Embryonic facial prominence (tissue), 1 donor: ENCODE results near the gene E2F2.
"Not testable (repeated sequence)": the region's sequence is repeated elsewhere in the genome, so short reads cannot be mapped to it uniquely, and the experiment has no call there.

Experiments
- DNase-seq: peaks from one replicate; pipeline ENCODE4 v3.0.0-alpha.2; 2016; ENCODE audit errors: extremely low spot score

E2F2 gene

GRCh38 chr1:23546897-23547584, 16.0 kb upstream of the E2F2 start:
- no peak for DNase-seq

DNA sequence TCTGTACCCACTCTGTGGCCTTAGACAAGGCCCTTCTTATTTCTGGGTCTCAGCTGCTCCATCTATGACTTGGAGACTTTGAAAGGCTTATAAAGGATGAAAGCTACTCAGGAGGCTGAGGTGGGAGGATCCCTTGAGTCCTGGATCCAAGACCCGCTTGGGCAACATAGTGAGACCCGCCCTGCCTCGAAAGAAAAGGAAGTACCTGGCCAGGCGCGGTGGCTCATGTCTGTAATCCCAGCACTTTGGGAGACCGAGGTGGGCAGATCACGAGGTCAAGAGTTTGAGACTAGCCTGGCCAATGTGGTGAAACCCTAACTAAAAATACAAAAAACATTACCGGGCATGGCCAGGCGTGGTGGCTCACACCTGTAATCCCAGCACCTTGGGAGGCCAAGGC, 14.8 kb upstream of the E2F2 start:
- no peak for DNase-seq

- DNase-seq, result peak; percentile 60
These were observed 13.7 kb upstream of the E2F2 start for GRCh38 chr1:23544444-23545389.

DNA sequence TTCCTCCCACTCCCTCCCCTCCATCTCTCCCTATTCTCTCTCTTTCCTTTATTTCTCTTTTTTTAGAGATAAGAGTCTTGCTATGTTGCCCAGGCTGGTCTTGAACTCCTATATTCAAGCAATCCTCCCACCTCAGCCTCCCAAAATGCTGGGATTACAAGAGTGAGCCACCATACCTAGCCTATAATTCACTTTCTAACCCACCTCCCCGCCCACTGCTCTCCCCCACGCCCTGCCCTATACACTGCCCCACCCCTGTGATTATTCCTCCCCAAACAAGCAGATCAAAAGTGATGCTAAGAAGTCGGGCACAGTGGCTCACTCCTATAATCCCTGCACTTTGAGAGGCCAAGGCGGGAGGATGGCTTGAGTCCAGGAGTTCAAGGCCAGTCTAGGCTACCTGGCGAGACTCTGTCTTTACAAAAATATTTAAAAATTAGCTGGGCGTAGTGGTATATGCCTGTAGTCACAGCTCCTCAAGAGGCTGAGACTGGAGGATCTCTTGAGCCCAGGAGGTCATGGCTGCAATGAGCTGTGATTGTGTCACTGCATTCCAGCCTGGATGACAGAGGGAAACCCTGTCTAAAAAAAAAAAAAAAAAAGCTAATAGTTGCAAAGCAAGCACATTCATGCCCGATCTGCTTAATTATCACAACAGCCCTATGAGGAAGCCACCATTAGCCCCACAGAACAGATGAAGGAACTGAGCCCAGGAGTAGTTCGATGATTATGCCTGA, 12.8 kb upstream of the E2F2 start:
- DNase-seq, result no peak

GRCh38 chr1:23542940-23543339, 11.9 kb upstream of the E2F2 start:
- DNase-seq, result not testable (repeated sequence)

- DNase-seq, result peak; percentile 69
These were observed 8.7 kb upstream of the E2F2 start for GRCh38 chr1:23539698-23540266.

DNA sequence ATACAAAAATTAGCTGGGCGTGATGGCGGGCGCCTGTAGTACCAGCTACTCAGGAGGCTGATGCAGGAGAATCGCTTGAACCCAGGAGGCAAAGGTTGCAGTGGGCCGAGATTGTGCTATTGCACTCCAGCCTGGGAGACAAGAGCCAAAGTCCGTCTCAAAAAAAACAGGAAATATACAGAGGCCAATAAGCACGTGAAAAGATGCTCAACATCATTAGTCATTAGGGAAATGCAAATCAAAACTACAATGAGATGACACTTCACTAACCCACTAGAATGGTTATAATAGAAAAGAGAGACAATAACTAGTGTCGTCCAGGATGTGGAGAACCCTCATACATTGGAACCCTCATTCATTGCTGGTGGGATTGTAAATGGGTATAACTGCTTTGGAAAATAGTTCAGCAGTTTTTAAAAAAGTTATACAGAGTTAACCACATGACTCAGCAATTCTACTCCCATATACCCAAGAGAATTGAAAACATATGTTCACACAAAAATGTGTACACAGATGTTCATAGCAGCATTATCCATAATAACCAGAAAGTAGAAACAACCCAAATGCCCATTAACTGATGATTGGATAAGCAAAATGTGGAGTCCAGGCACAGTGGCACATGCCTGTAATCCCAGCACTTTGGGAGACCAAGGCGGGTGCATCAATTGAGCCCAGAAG, 6.4 kb upstream of the E2F2 start:
- no peak for DNase-seq

DNA sequence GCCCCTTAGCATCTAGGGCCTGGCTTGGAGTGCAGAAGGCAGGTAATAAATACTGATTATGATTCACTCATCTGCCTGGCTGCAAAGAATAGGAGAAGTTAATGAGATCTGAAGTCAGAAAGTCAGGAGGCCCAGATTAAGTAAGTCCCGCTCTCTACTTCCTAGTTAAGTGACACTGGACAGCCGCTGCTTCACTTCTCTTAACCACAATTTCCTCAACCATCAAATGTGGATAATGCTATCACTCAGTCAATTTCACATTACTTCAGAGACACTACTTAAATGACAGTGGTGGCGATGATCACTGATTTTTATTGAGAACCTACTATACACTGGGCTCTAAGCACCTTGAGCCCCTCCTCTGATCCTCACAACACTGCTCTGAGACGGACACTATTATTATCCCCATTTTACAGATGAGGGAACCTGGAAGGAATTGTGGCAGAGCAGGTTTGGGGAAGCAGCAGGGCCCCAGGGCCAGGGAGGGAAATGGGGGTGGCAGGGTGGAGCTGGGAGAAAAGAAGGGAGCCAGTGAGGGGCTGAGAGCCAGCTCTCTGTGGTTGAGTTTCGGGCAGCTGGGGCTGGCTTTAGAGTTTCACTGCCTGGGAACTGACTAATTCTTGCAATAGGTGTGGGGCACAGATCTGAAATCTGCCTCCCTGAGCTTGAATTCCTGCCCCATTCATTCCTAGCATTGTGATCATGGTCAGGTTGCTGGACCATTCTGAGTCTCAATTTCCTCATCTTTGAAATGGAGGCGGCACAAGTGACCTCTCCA, 2.4 kb upstream of the E2F2 start:
- no peak for DNase-seq

DNA sequence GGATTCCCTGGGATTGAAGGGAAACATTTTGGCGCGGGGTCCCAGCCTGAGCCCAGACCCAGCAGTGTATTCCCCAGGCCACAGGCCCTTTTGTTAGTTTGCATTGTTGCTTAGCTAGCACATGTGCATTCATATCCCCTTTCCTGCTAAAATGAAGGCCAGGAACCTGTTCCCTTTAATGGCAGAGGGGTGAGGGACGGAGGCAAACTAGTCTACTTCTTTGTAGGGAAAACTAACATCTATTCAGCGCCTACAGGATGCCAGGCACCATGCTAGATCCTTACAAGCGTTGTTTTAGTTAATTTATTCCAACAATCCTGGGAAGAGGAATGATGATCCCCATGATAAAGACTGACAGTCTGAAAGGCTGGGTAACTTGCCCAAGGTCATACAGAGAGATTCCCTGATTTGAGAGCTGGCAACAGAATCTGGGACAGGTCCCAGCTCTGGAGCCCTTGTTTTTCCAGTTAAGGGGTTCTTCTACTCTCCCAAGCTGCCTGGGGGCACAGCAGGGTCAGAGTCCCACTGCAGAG, 595 bp upstream of the E2F2 start:
- no peak for DNase-seq

- DNase-seq, result no peak
These were observed 816 bp downstream of the E2F2 start for GRCh38 chr1:23530087-23530746.

- no peak for DNase-seq
These were observed 1.6 kb downstream of the E2F2 start for GRCh38 chr1:23529146-23530086.

- DNase-seq, result no peak
These were observed 2.6 kb downstream of the E2F2 start for GRCh38 chr1:23528250-23528978.

GRCh38 chr1:23527900-23528249, 3.2 kb downstream of the E2F2 start:
- no peak for DNase-seq

DNA sequence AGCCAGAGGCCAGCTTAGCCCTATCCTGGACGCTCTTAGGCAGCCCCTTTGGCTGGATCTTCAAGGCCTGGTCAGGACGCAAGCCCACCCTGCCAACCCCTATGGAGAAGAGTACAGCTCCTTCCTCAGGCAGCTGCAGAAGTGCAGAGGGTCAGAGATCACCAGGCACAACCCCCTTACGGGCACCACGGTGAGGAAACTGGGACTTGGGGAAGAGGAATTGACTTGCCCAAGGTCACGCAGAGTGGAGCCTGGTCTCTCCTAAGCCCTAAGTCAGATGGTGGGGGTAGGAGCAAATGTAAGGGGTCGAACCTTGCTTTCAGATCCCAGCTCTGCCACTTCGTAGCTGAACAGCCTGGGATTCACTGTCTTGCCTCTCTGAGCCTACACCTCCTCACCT, 3.7 kb downstream of the E2F2 start:
- DNase-seq, result no peak

DNA sequence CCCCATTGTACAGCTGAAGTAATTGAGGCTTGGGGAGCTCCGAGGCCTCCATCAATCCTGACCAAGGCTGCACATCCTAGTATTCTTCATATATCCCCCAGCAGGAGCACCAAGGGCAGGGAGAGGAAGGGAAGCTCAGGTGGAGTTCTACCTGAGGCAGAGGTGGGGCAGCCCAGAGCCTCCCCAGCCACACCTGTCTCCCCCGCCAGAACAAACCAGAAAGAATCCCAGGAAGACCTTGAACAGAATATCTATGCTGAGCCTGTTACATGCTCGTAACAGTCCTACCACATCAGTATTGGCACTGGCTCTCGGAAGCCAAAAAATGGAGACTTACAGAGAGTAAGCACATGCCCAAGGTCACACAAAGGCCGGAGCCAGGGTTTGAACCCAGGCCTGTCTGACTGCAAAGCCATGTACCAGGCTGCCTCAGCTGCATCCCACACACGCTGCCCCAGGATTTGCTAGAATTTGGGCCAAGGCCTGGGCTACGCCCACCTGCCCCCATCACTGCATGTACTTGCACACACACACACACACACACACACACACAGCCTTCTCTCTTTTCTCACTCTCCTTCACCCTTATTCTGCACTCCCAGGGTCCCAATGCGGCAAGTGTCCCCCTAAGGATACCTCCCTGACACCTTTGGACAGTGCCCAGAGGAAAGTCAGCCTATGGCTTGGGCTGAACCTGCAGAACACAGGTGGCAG, 4.5 kb downstream of the E2F2 start:
- DNase-seq, result no peak

DNA sequence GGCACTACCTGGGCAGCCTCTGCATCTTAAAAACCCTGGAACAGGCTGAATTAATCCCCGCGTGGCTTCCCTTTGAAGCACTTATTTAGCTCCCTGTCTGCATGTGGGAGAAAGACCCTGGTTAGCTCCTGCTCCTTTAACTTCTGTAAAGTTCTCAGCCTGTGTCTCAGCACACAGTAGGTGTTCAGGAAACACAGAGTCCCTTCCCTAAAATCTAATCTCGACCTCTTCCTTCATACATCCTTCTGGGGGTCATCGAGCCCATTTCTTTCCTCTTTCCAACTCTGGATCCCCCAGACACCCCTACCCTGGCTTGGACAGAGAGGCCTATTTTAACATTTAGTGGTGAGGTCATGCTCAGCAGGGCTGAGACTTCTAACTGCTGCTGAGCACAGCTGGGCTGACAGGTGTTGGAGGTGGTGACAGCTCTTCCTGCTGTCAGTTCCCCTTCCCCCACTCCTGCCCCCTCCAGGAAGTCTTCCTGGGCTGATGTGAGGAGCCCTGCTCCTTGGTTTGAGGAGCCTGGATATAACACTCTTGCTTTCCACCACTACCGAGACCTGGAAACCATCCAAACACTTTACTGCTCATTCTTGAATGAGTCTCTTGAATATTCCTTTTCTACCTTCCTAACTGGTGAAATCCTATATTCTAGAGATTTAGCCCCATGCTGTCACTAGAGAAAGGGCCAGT, 5.3 kb downstream of the E2F2 start:
- DNase-seq, result no peak
